HG03432 (cell line): ENCODE results near the gene RASA4B.
"Not testable (repeated sequence)": the region's sequence is repeated elsewhere in the genome, so short reads cannot be mapped to it uniquely, and the experiment has no call there.

Experiments
- ATAC-seq: cut with Tn5 transposase; IDR thresholded peaks from one replicate; pipeline ENCODE4 v1.9.1; 2021; ENCODE audit warnings: mild to moderate bottlenecking, moderate library complexity; ENCODE audit not compliant: unreplicated experiment

The RASA4B gene

GRCh38 chr7:102517550-102518147, at the start of gene RASA4B:
RASA4B (minus strand) TSS chr7:102517777; CDS start chr7:102517710, 67 bp downstream.
- peak; percentile 77 for ATAC-seq

GRCh38 chr7:102550808-102551422, 33.3 kb upstream of the RASA4B start, which contains the start of gene SPDYE2:
SPDYE2 (plus strand) TSS chr7:102551226; CDS start chr7:102553256, 2,030 bp downstream.
- ATAC-seq: not testable (repeated sequence)

- ATAC-seq: peak; percentile 86
Observed at GRCh38 chr7:102546353-102546752, 28.8 kb upstream of the RASA4B start.

- not testable (repeated sequence) for ATAC-seq
Observed at GRCh38 chr7:102545288-102545687, 27.7 kb upstream of the RASA4B start.

- not testable (repeated sequence) for ATAC-seq
Observed at GRCh38 chr7:102544372-102544771, 26.8 kb upstream of the RASA4B start.

- ATAC-seq: not testable (repeated sequence)
Observed at GRCh38 chr7:102543596-102543995, 26.0 kb upstream of the RASA4B start, which contains the start of gene UPK3BL2. UPK3BL2 (minus strand) TSS chr7:102543696; CDS start chr7:102543636, 60 bp downstream.

- not testable (repeated sequence) for ATAC-seq
Observed at GRCh38 chr7:102542771-102543170, 25.2 kb upstream of the RASA4B start.

GRCh38 chr7:102542083-102542482, 24.5 kb upstream of the RASA4B start:
- not testable (repeated sequence) for ATAC-seq

GRCh38 chr7:102540604-102541003, 23.0 kb upstream of the RASA4B start:
- ATAC-seq: not testable (repeated sequence)

- not testable (repeated sequence) for ATAC-seq
Observed at GRCh38 chr7:102535062-102535615, 17.6 kb upstream of the RASA4B start.

- not testable (repeated sequence) for ATAC-seq
Observed at GRCh38 chr7:102532127-102532526, 14.6 kb upstream of the RASA4B start.

GRCh38 chr7:102531583-102531982, 14.0 kb upstream of the RASA4B start:
- ATAC-seq: not testable (repeated sequence)

- ATAC-seq: not testable (repeated sequence)
Observed at GRCh38 chr7:102527822-102528793, 10.5 kb upstream of the RASA4B start.

- not testable (repeated sequence) for ATAC-seq
Observed at GRCh38 chr7:102527182-102527581, 9.6 kb upstream of the RASA4B start.

- not testable (repeated sequence) for ATAC-seq
Observed at GRCh38 chr7:102524803-102525202, 7.2 kb upstream of the RASA4B start.

- not testable (repeated sequence) for ATAC-seq
Observed at GRCh38 chr7:102520797-102521196, 3.2 kb upstream of the RASA4B start.

GRCh38 chr7:102516951-102517350, 626 bp downstream of the RASA4B start:
- ATAC-seq: not testable (repeated sequence)

- ATAC-seq: not testable (repeated sequence)
Observed at GRCh38 chr7:102515889-102516288, 1.7 kb downstream of the RASA4B start.

GRCh38 chr7:102514881-102515721, 2.5 kb downstream of the RASA4B start:
- ATAC-seq: peak; percentile 65
